K562 (cell line): ENCODE results near the gene ZDHHC12. TPM values are rescaled to one million over a fixed set of nuclear protein-coding genes. Genes with fewer than 3 reads are reported as not detected.

Experiments
- AFF1 ChIP-seq, 2 experiments: fragments of 450-650 bp; IDR thresholded peaks; 2 replicates each; pipeline ENCODE4 v1.6.1; 2018; ENCODE audit warnings: mild to moderate bottlenecking in 2 of 2, low read depth in 1 of 2; ENCODE audit not compliant: partially characterized antibody in 2 of 2
- ARNT ChIP-seq, 2 experiments: fragments of 450-650 bp; IDR thresholded peaks; 2 replicates each; pipeline ENCODE4 v1.6.1; 2016; ENCODE audit warnings: mild to moderate bottlenecking in 1 of 2
- BCOR ChIP-seq: fragments of 450-650 bp; IDR thresholded peaks from 2 replicates; pipeline ENCODE4 v1.6.1; 2016
- BDP1 ChIP-seq: IDR thresholded peaks from 3 replicates; pipeline ENCODE4 v1.6.1; 2011; ENCODE audit not compliant: insufficient read length, insufficient read depth
- CBX1 ChIP-seq: sonication (generic); IDR thresholded peaks from 2 replicates; pipeline ENCODE4 v1.6.1; 2016; ENCODE audit warnings: antibody characterized with exemption, low read depth, mild to moderate bottlenecking
- ELF2 ChIP-seq: fragments of 250-450 bp; sonication (Bioruptor Pico); IDR thresholded peaks from 2 replicates; pipeline ENCODE4 v1.5.0; 2021; ENCODE audit warnings: mild to moderate bottlenecking
- FOXJ3 ChIP-seq: sonication (generic); formaldehyde crosslinking; IDR thresholded peaks from 2 replicates; pipeline ENCODE4 v1.4.0; 2020; ENCODE audit warnings: mild to moderate bottlenecking, missing genetic modification reagents
- HCFC1 ChIP-seq: IDR thresholded peaks from 2 replicates; pipeline ENCODE4 v1.6.1; 2012; ENCODE audit warnings: low read depth, low read length, improper control_type of control experiment
- HEY1 ChIP-seq: fragments of 250-450 bp; sonication (Bioruptor Pico); IDR thresholded peaks from 2 replicates; pipeline ENCODE4 v1.5.0; 2020; ENCODE audit warnings: mild to moderate bottlenecking, moderate library complexity, borderline replicate concordance
- JUNB ChIP-seq: fragments of 450-650 bp; formaldehyde crosslinking; conservative IDR thresholded peaks from 2 replicates; pipeline ENCODE4 v1.4.0; 2020; ENCODE audit warnings: mild to moderate bottlenecking
- NELFE ChIP-seq: IDR thresholded peaks from 2 replicates; pipeline ENCODE4 v1.6.1; 2011; ENCODE audit warnings: mild to moderate bottlenecking; ENCODE audit not compliant: insufficient read depth, insufficient read length
- NFXL1 ChIP-seq: fragments of 450-650 bp; formaldehyde crosslinking; IDR thresholded peaks from 2 replicates; pipeline ENCODE4 v1.4.0; 2021; ENCODE audit warnings: mild to moderate bottlenecking
- PHF21A ChIP-seq: fragments of 450-650 bp; IDR thresholded peaks from 2 replicates; pipeline ENCODE4 v1.6.1; 2017; ENCODE audit warnings: low read depth, borderline replicate concordance
- TAF1 ChIP-seq: IDR thresholded peaks from 2 replicates; pipeline ENCODE4 v1.6.1; 2011; ENCODE audit warnings: mild to moderate bottlenecking, low read length, moderate library complexity; ENCODE audit not compliant: insufficient read depth, control insufficient read depth, severe bottlenecking; ENCODE audit errors: extremely low read depth
- TCF7 ChIP-seq: sonication (generic); IDR thresholded peaks from 2 replicates; pipeline ENCODE4 v1.6.1; 2016; ENCODE audit warnings: antibody characterized with exemption, borderline replicate concordance
- XRCC3 ChIP-seq: fragments of 450-650 bp; IDR thresholded peaks from 2 replicates; pipeline ENCODE4 v1.6.1; 2017; ENCODE audit warnings: mild to moderate bottlenecking, moderate library complexity
- XRCC5 ChIP-seq: fragments of 200-400 bp; formaldehyde crosslinking; IDR thresholded peaks from 2 replicates; pipeline ENCODE4 v1.6.1; 2017; ENCODE audit warnings: low read depth, mild to moderate bottlenecking, low read length
- ZBTB26 ChIP-seq: fragments of 450-650 bp; formaldehyde crosslinking; IDR thresholded peaks from 2 replicates; pipeline ENCODE4 v1.4.0; 2022; ENCODE audit warnings: missing genetic modification characterization
- ZKSCAN1 ChIP-seq: fragments of 150-350 bp; IDR thresholded peaks from 2 replicates; pipeline ENCODE4 v1.6.1; 2016; ENCODE audit warnings: low read depth, low read length
- ZKSCAN8 ChIP-seq: fragments of 200-800 bp; sonication (Bioruptor generic); IDR thresholded peaks from 2 replicates; pipeline ENCODE4 v1.6.1; 2016; ENCODE audit warnings: missing genetic modification characterization, missing compliant biosample characterization
- ZNF197 ChIP-seq: fragments of 200-800 bp; sonication (Bioruptor generic); IDR thresholded peaks from 2 replicates; pipeline ENCODE4 v1.6.1; 2016; ENCODE audit warnings: low read depth, missing genetic modification characterization, missing compliant biosample characterization
- ZNF239 ChIP-seq: fragments of 250-450 bp; sonication (Bioruptor Pico); IDR thresholded peaks from 2 replicates; pipeline ENCODE4 v1.4.0; 2020; ENCODE audit warnings: mild to moderate bottlenecking
- polyA plus RNA-seq, 8 experiments: library from polyadenylated mRNA; depleted of rRNA in 4 of 8; stranded (reverse) in 5 of 8; unstranded in 3 of 8; fragments of >200 nt; fragmentation: Nextera tagmentation in 2 of 8; fragmentation: Illumina TruSeq in 1 of 8; extraction: Ambion mirVana in 2 of 8; extraction: Trizol in 1 of 8; gene quantifications; 2 replicates each; pipeline versions ENCODE4 v1.2.1 to v1.2.3, GENCODE V29; 2011 to 2014; ENCODE audit warnings: inconsistent platforms in 1 of 8, missing spikeins in 1 of 8
- total RNA-seq, 7 experiments: library from RNA; depleted of rRNA in 6 of 7; stranded (reverse); fragments of >200 nt in 6 of 7; fragmentation: Illumina TruSeq in 2 of 7; extraction: Trizol in 2 of 7; gene quantifications; 2 replicates each; pipeline versions ENCODE4 v1.2.1 to v1.2.3, GENCODE V29; 2011 to 2021; ENCODE audit warnings: low replicate concordance in 1 of 7

ZDHHC12 gene
- total and polyA plus RNA-seq, 9 of the 15 experiments (the other 6 are each of a cell fraction or from before 2014, with no cell fraction given), result 0.21 to 38.0 (median 13.8) TPM

GRCh38 chr9:128771745-128772519 lies 48.0 kb upstream of the ZDHHC12 start, which contains the start of gene ZER1 (continued):
- TF ChIP-seq HEY1 (no peak; the same call in 1 of the 2 replicates), TAF1 (peak; percentile 96), ARNT (IDR thresholded peaks at IDR 0.05) (no peak), TCF7 (no peak; the same call in 1 of the 2 replicates), ZNF197 (CRISPR knock-in tag) (no peak), ZKSCAN1 (no peak), ELF2 (CRISPR knock-in tag) (peak; percentile 9; the same call in 1 of the 2 replicates), BCOR (no peak), ZBTB26 (CRISPR knock-in tag) (no peak), NFXL1 (CRISPR knock-in tag) (no peak), BDP1 (no peak), NELFE (no peak), PHF21A (peak; percentile 43; the same call in 1 of the 2 replicates), AFF1 (IDR thresholded peaks at IDR 0.05; ENCODE audit: low read depth in 1 of 2, partially characterized antibody in 2 of 2) (no peak), JUNB (CRISPR knock-in tag) (0 out of 2 replicates have a peak, but pooled peaks have one; percentile 18), FOXJ3 (CRISPR knock-in tag) (no peak), CBX1 (peak; percentile 85; the same call in 1 of the 2 replicates), ZKSCAN8 (CRISPR knock-in tag) (no peak), HCFC1 (peak; percentile 84), ZNF239 (peak; percentile 59; the same call in 1 of the 2 replicates), XRCC5 (peak; percentile 97), XRCC3 (no peak)
